Right lobe of liver (tissue), 6 donors: Measurements from ENCODE around the gene NUP188. TPM values are rescaled to one million over a fixed set of nuclear protein-coding genes. Genes with fewer than 3 reads are reported as not detected.

Source experiments
- ATAC-seq, 4 donors: fragments of 200-7000 bp; cut with Tn5 transposase; one replicate each; pipeline ENCODE4 v1.9.1; 2020; ENCODE audit warnings: mild to moderate bottlenecking in 4 of 4, moderate library complexity in 4 of 4
- DNase-seq, 3 donors: peaks; one replicate each; pipeline ENCODE4 v3.0.0-alpha.2; 2020
- H3K27ac ChIP-seq, 3 donors: fragments of 200-600 bp; one replicate each; pipeline ENCODE4 v1.8.0; 2022
- H3K27me3 ChIP-seq, 2 donors: fragments of 200-600 bp; one replicate each; pipeline ENCODE4 v1.8.0; 2022
- H3K36me3 ChIP-seq, 4 donors: fragments of 200-600 bp; sonication (generic) in 1 of 4; one replicate each; pipeline versions ENCODE4 v1.5.1 to v1.8.0; 2017 to 2022; ENCODE audit warnings: control low read depth in 1 of 4
- H3K4me1 ChIP-seq, 4 donors: fragments of 200-600 bp; sonication (generic) in 1 of 4; one replicate each; pipeline versions ENCODE4 v1.5.1 to v1.8.0; 2017 to 2022; ENCODE audit warnings: control low read depth in 1 of 4
- H3K4me3 ChIP-seq, 3 donors: fragments of 200-600 bp; one replicate each; pipeline ENCODE4 v1.8.0; 2022
- H3K9me3 ChIP-seq, 4 donors: fragments of 200-600 bp; sonication (generic) in 1 of 4; one replicate each; pipeline versions ENCODE4 v1.5.1 to v1.8.0; 2017 to 2022; ENCODE audit warnings: control low read depth in 1 of 4
- POLR2A ChIP-seq: fragments of 450-650 bp; IDR thresholded peaks from one replicate; pipeline ENCODE4 v1.6.1; 2017; ENCODE audit warnings: antibody characterized with exemption, mild to moderate bottlenecking
- WGBS: methylation state at CpG from one replicate; pipeline ENCODE4 v1.1.6; 2018; ENCODE audit warnings: low coverage, low lambda C conversion rate; ENCODE audit not compliant: insufficient coverage; ENCODE audit errors: missing lambda C conversion rate; 5-methylcytosine and 5-hydroxymethylcytosine counted together
- intact Hi-C, 2 donors: fragments of 100-400 bp; cut with DNase I; formaldehyde crosslinking; loops; one replicate each; pipeline versions ENCODE4 v1.11.2 to v1.14.1; 2022
- total RNA-seq, 6 experiments: library from RNA; depleted of rRNA in 2 of 6; stranded (reverse); fragments of >200 nt in 2 of 6; fragmentation: NEBNext Ultra II Directional in 3 of 6; extraction: Animal tissue kit (Norgen Biotek cat#: 25700) in 3 of 6; gene quantifications; one replicate each; pipeline versions ENCODE4 v1.1.0 to v1.2.4, GENCODE V29; 2016 to 2023
- TF ChIP-seq, protein P1 (sequence below), 4 donors: fragments of 200-600 bp in 3 of 4; fragments of 450-650 bp in 1 of 4; IDR thresholded peaks; one replicate each; pipeline versions ENCODE4 v1.5.1 to v1.8.0; 2016 to 2022; ENCODE audit warnings: antibody characterized with exemption in 4 of 4, mild to moderate bottlenecking in 2 of 4
- donor health status: DM: no; HTN: yes; CAD: no.
- donor health status: DM: no; HTN: no; CAD: no.
- donor health status: DM: no; HTN: no; CAD: no.
- donor health status: DM: no; HTN: yes; CAD: no.
- donor health status: DM: no; HTN: yes; CAD: no.

Gene NUP188
- total RNA-seq, 6 experiments from 2014 or later, result 10.5 to 18.7 (median 15.6) TPM

GRCh38 chr9:128972956-128973355 lies 25.5 kb downstream of the NUP188 start:
- no peak overlapping the region for H3K4me3 ChIP-seq
- intact Hi-C loops, result no loop called here
- peaks cover 0 to 77% (median 6%) of the 10 kb centered on the region in 4 donors for H3K36me3 ChIP-seq
- no peak for DNase-seq
- no peaks in the 10 kb centered on the region for H3K9me3 ChIP-seq
- H3K4me1 ChIP-seq, result peaks cover 0 to 3% (median 0%) of the 10 kb centered on the region in 4 donors
- no peak for ATAC-seq
- no peak overlapping the region for H3K27ac ChIP-seq
- WGBS, result 58% methylated on average over 4 of the region's 4 CpGs
- TF ChIP-seq, protein P1, sequence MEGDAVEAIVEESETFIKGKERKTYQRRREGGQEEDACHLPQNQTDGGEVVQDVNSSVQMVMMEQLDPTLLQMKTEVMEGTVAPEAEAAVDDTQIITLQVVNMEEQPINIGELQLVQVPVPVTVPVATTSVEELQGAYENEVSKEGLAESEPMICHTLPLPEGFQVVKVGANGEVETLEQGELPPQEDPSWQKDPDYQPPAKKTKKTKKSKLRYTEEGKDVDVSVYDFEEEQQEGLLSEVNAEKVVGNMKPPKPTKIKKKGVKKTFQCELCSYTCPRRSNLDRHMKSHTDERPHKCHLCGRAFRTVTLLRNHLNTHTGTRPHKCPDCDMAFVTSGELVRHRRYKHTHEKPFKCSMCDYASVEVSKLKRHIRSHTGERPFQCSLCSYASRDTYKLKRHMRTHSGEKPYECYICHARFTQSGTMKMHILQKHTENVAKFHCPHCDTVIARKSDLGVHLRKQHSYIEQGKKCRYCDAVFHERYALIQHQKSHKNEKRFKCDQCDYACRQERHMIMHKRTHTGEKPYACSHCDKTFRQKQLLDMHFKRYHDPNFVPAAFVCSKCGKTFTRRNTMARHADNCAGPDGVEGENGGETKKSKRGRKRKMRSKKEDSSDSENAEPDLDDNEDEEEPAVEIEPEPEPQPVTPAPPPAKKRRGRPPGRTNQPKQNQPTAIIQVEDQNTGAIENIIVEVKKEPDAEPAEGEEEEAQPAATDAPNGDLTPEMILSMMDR (IDR thresholded peaks at IDR 0.05), result no peak
- no peak for TF ChIP-seq POLR2A
- no peaks in the 10 kb centered on the region for H3K27me3 ChIP-seq

- no peak for TF ChIP-seq POLR2A
- TF ChIP-seq, protein P1 (IDR thresholded peaks at IDR 0.05), result no peak
- WGBS, result 83% methylated on average over 3 of the region's 3 CpGs
- Histone ChIP-seq H3K9me3 (no peaks in the 10 kb centered on the region), H3K4me1 (peaks cover 0 to 3% (median 0%) of the 10 kb centered on the region in 4 donors), H3K27ac (no peak overlapping the region), H3K4me3 (no peak overlapping the region), H3K36me3 (peaks cover 0 to 72% (median 26%) of the 10 kb centered on the region in 4 donors), H3K27me3 (no peaks in the 10 kb centered on the region)
- intact Hi-C loops, result no loop called here
- ATAC-seq, result no peak
- DNase-seq, result no peak
Measured at GRCh38 chr9:128979111-128979510, 31.6 kb downstream of the NUP188 start.

- WGBS, result 94% methylated on average over 7 of the region's 8 CpGs
- DNase-seq (no peak), ATAC-seq (no peak)
- peaks cover 0 to 90% (median 42%) of the 10 kb centered on the region in 4 donors for H3K36me3 ChIP-seq
- TF ChIP-seq, protein P1 (IDR thresholded peaks at IDR 0.05), result no peak
- no peak for TF ChIP-seq POLR2A
- no peaks in the 10 kb centered on the region for H3K27me3 ChIP-seq
- H3K4me1 ChIP-seq, result no peaks in the 10 kb centered on the region
- no peak overlapping the region for H3K4me3 ChIP-seq
- H3K27ac ChIP-seq, result no peak overlapping the region
- intact Hi-C loops, result no loop called here
- H3K9me3 ChIP-seq, result no peaks in the 10 kb centered on the region
Measured at GRCh38 chr9:128983536-128983935, 36.0 kb downstream of the NUP188 start.

DNA sequence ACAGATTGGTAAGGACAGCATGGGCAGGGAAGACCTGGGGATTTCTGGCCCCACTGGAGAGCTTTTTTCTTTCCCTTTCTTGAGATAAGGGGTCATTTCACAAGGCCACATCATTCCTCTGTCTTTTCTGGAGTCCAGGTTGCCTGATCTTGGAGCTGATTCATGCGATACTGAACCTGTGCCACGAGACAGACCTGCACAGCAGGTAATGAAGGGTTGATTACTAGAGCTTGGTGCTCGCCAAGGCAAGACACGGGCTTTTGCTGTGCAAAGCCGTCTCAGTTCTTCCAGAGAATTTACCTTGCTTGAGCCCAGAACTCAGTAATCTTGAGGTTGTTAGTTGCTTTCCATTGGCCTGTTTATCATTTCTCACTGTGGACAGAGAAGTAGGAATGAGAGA lies 39.2 kb downstream of the NUP188 start:
- Histone ChIP-seq H3K4me1 (no peaks in the 10 kb centered on the region), H3K4me3 (no peak overlapping the region), H3K27me3 (no peaks in the 10 kb centered on the region), H3K36me3 (peaks cover 0 to 79% (median 36%) of the 10 kb centered on the region in 4 donors), H3K9me3 (no peaks in the 10 kb centered on the region), H3K27ac (no peak overlapping the region)
- intact Hi-C loops, result no loop called here
- no peak for TF ChIP-seq POLR2A
- TF ChIP-seq, protein P1 (IDR thresholded peaks at IDR 0.05), result no peak
- no peak for ATAC-seq
- DNase-seq, result no peak
- WGBS, result 94% methylated on average over 5 of the region's 5 CpGs

DNA sequence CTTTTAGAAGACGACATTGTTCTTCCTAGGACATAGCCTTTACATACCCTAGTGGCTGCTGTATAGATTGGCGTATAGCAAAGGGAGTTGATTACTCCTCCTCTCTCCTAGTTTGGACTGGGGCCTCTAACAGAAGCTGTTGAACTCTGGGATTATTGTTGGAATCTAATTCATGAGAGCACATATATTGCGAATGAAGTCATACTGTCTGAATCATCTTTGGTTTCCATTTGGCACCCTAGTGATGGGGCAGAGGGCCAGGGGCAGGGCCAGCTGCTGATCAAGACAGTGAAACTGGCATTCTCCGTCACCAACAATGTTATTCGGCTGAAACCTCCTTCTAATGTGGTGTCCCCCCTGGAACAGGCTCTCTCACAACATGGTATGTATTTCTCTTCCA lies 40.3 kb downstream of the NUP188 start:
- peaks cover 0 to 76% (median 29%) of the 10 kb centered on the region in 4 donors for H3K36me3 ChIP-seq
- no peaks in the 10 kb centered on the region for H3K9me3 ChIP-seq
- no peaks in the 10 kb centered on the region for H3K27me3 ChIP-seq
- 96% methylated on average over 4 of the region's 5 CpGs for WGBS
- ATAC-seq (peak in 1 of 4 donors; percentile 53), DNase-seq (no peak)
- H3K27ac ChIP-seq, result no peak overlapping the region
- intact Hi-C loops, result no loop called here
- no peaks in the 10 kb centered on the region for H3K4me1 ChIP-seq
- no peak overlapping the region for H3K4me3 ChIP-seq
- TF ChIP-seq, protein P1 (IDR thresholded peaks at IDR 0.05), result no peak
- TF ChIP-seq POLR2A, result no peak
